Right atrium auricular region (tissue), 2 donors: ENCODE results near the gene ETFB. TPM values are rescaled to one million over a fixed set of nuclear protein-coding genes. Genes with fewer than 3 reads are reported as not detected.
"Not testable (repeated sequence)": the region's sequence is repeated elsewhere in the genome, so short reads cannot be mapped to it uniquely, and the experiment has no call there.

Experiments used
- DNase-seq: peaks from one replicate; pipeline ENCODE4 v3.0.0-alpha.2; 2019; ENCODE audit warnings: low spot score
- H3K27ac ChIP-seq, 2 donors: fragments of 200-600 bp; sonication (generic); 1 replicate in 1 of 2; 2 replicates in 1 of 2; pipeline ENCODE4 v1.5.1; 2016 to 2019
- H3K27me3 ChIP-seq, 2 donors: fragments of 200-600 bp; sonication (generic); one replicate each; pipeline versions ENCODE4 v1.5.1 to v1.6.0; 2017 to 2019
- H3K36me3 ChIP-seq: fragments of 200-600 bp; sonication (generic); one replicate; pipeline ENCODE4 v1.5.1; 2016
- H3K4me1 ChIP-seq, 2 donors: fragments of 200-600 bp; sonication (generic); one replicate each; pipeline versions ENCODE4 v1.5.1 to v1.6.0; 2017 to 2019
- H3K4me3 ChIP-seq, 2 donors: fragments of 200-600 bp; sonication (generic); 1 replicate in 1 of 2; 2 replicates in 1 of 2; pipeline ENCODE4 v1.5.1; 2017 to 2019; ENCODE audit warnings: mild to moderate bottlenecking in 1 of 2, moderate library complexity in 1 of 2
- H3K9me3 ChIP-seq, 2 donors: fragments of 200-600 bp; sonication (generic); one replicate each; pipeline ENCODE4 v1.5.1; 2019
- CTCF ChIP-seq, 2 donors: fragments of 200-600 bp; sonication (generic); IDR thresholded peaks; one replicate each; pipeline ENCODE4 v1.5.1; 2019; ENCODE audit warnings: antibody characterized with exemption in 2 of 2
- total RNA-seq, 2 donors: library from RNA; depleted of rRNA; stranded (reverse); fragments of >200 nt; gene quantifications; one replicate each; pipeline ENCODE4 v1.1.0, GENCODE V29; 2016

The ETFB gene
- total RNA-seq, 2 donors from 2014 or later, result 385 TPM

GRCh38 chr19:51399231-51399630 lies 33.0 kb upstream of the ETFB start:
- Histone ChIP-seq H3K9me3 (peaks cover 6 to 10% of the 10 kb centered on the region in 2 donors), H3K27ac (no peak overlapping the region)
- no peak for TF ChIP-seq CTCF (IDR thresholded peaks at IDR 0.05)

GRCh38 chr19:51398096-51398704 lies 32.0 kb upstream of the ETFB start:
- Histone ChIP-seq H3K9me3 (peaks cover 6 to 10% of the 10 kb centered on the region in 2 donors), H3K27ac (no peak overlapping the region), H3K27me3 (no peaks in the 10 kb centered on the region), H3K36me3 (no peaks in the 10 kb centered on the region), H3K4me1 (peaks cover 0 to 11% of the 10 kb centered on the region in 2 donors), H3K4me3 (no peak overlapping the region)
- DNase-seq, result no peak
- TF ChIP-seq CTCF (IDR thresholded peaks at IDR 0.05), result peak; percentile 29 to 61

More at GRCh38 chr19:51399231-51399630, 33.0 kb upstream of the ETFB start:
- H3K4me1 ChIP-seq, result peaks cover 0 to 6% of the 10 kb centered on the region in 2 donors
- DNase-seq, result no peak
- no peak overlapping the region for H3K4me3 ChIP-seq
- H3K36me3 ChIP-seq, result no peaks in the 10 kb centered on the region
- H3K27me3 ChIP-seq, result no peaks in the 10 kb centered on the region

DNA sequence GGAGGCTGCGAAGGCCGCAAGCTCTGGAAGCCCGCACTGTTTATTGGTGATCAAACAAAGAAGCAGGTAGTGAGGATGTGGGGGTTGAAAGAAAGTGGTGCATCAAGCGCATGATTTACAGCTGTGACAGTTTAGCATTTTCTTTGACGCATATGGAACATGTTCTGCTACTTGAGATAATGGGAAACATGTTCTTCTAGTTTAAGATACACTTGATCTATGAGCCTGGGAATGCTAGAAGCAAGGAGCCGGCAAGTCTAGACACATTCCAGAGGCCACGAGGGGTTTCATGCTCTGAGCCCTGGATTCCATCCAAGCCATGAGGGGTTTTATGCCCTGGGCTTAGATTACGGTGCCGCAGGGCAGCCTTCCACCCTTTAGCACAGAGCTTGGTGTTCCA lies 31.3 kb upstream of the ETFB start:
- H3K9me3 ChIP-seq, H3K27me3 ChIP-seq, H3K27ac ChIP-seq, H3K36me3 ChIP-seq, H3K4me3 ChIP-seq, DNase-seq: not testable (repeated sequence)
- peaks cover 0 to 11% of the 10 kb centered on the region in 2 donors for H3K4me1 ChIP-seq

GRCh38 chr19:51396175-51396574 lies 30.0 kb upstream of the ETFB start:
- no peaks in the 10 kb centered on the region for H3K9me3 ChIP-seq
- no peaks in the 10 kb centered on the region for H3K27me3 ChIP-seq
- peaks cover 0 to 11% of the 10 kb centered on the region in 2 donors for H3K4me1 ChIP-seq
- DNase-seq, result no peak
- H3K36me3 ChIP-seq, result no peaks in the 10 kb centered on the region
- no peak overlapping the region for H3K27ac ChIP-seq
- TF ChIP-seq CTCF (IDR thresholded peaks at IDR 0.05), result no peak
- no peak overlapping the region for H3K4me3 ChIP-seq

GRCh38 chr19:51394050-51394836 lies 28.1 kb upstream of the ETFB start:
- no peaks in the 10 kb centered on the region for H3K36me3 ChIP-seq
- no peaks in the 10 kb centered on the region for H3K27me3 ChIP-seq
- peak; percentile 95 for DNase-seq
- H3K9me3 ChIP-seq, result no peaks in the 10 kb centered on the region
- peak overlapping the region; percentile 73 to 74 for H3K27ac ChIP-seq
- H3K4me1 ChIP-seq, result peaks cover 0 to 11% of the 10 kb centered on the region in 2 donors
- peak overlapping the region; percentile 26 to 46 for H3K4me3 ChIP-seq
- TF ChIP-seq CTCF (IDR thresholded peaks at IDR 0.05), result no peak

DNA sequence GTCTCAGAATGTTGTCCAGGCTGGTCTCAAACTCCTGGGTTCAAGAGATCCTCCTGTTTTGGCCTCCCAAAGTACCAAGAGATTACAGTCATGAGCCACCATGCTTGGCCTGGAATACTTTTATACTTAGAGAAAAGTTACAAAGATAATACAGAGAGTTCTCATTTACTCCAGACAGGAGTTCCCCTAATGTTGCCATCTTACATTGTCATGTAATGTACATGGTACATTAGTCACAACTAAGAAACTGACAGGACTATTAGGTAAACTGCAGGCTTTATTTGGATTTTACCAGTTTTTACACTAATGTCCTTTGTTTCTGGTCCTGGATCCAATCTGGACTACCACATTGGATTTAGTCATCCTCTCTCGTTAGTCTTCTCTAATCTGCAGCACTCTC lies 26.5 kb upstream of the ETFB start:
- no peak overlapping the region for H3K27ac ChIP-seq
- H3K9me3 ChIP-seq, result no peaks in the 10 kb centered on the region
- H3K4me1 ChIP-seq, result peaks cover 0 to 11% of the 10 kb centered on the region in 2 donors
- H3K4me3 ChIP-seq, result no peak overlapping the region
- no peaks in the 10 kb centered on the region for H3K36me3 ChIP-seq
- no peak for DNase-seq
- H3K27me3 ChIP-seq, result no peaks in the 10 kb centered on the region
- no peak for TF ChIP-seq CTCF (IDR thresholded peaks at IDR 0.05)
